ENCODE data around the gene GATA5.

- TF ChIP-seq YY1 (IDR thresholded peaks at IDR 0.05; ENCODE audit: insufficient read depth, insufficient read length) (no peak), ZNF274 (IDR thresholded peaks at IDR 0.05; ENCODE audit: low read depth, low read length) (no peak)
Observed at GRCh38 chr20:62418709-62419487, 56.9 kb downstream of the GATA5 start.

Measured in NT2/D1 (cell line).